Fibroblast of mammary gland (primary cell): Measurements from ENCODE around the gene SARS1.

Source experiments
- DNase-seq: peaks from one replicate; pipeline ENCODE4 v3.0.0-alpha.2; 2010; ENCODE audit warnings: low read depth
- H3K4me3 ChIP-seq: 2 replicates; pipeline ENCODE4 v1.5.1; 2011; ENCODE audit warnings: low read depth, mild to moderate bottlenecking, low read length, moderate library complexity; ENCODE audit not compliant: control insufficient read depth
- CTCF ChIP-seq: conservative IDR thresholded peaks from 2 replicates; pipeline ENCODE4 v1.5.1; 2011; ENCODE audit warnings: low read depth, low read length, inconsistent platforms; ENCODE audit not compliant: control insufficient read depth, insufficient read depth

The SARS1 gene

GRCh38 chr1:109192433-109192832, 21.3 kb upstream of the SARS1 start:
- no peak for DNase-seq
- no peak overlapping the region for H3K4me3 ChIP-seq
- no peak for TF ChIP-seq CTCF

GRCh38 chr1:109193653-109194590, 19.8 kb upstream of the SARS1 start:
- no peak overlapping the region for H3K4me3 ChIP-seq
- TF ChIP-seq CTCF = peak; percentile 57
- DNase-seq = no peak

GRCh38 chr1:109197158-109198042, 16.3 kb upstream of the SARS1 start:
- peak; percentile 100 for DNase-seq
- H3K4me3 ChIP-seq = no peak overlapping the region
- TF ChIP-seq CTCF = no peak

GRCh38 chr1:109198043-109198695, 15.5 kb upstream of the SARS1 start:
- peak; percentile 91 for DNase-seq
- no peak overlapping the region for H3K4me3 ChIP-seq
- TF ChIP-seq CTCF = no peak

GRCh38 chr1:109198745-109199144, 15.0 kb upstream of the SARS1 start:
- TF ChIP-seq CTCF = no peak
- no peak overlapping the region for H3K4me3 ChIP-seq
- peak; percentile 67 for DNase-seq

GRCh38 chr1:109199710-109200109, 14.0 kb upstream of the SARS1 start:
- H3K4me3 ChIP-seq = no peak overlapping the region
- no peak for TF ChIP-seq CTCF
- DNase-seq = no peak
